ENCODE data around the gene FALEC.

- TF ChIP-seq CTCF (IDR thresholded peaks at IDR 0.05), result no peak
- TF ChIP-seq POLR2A (IDR thresholded peaks at IDR 0.05), result no peak
These were observed 30.0 kb downstream of the FALEC start for GRCh38 chr1:150545486-150546032.

Measured in right lobe of liver (tissue), 4 donors.